Activated gamma-delta T cell treated with Interleukin-2 at 50 U/mL for 16 hours (primary cell): ENCODE data around the gene LTBP1.
"Not testable (repeated sequence)": the region's sequence is repeated elsewhere in the genome, so short reads cannot be mapped to it uniquely, and the experiment has no call there.

Experiments
- DNase-seq: peaks from one replicate; pipeline ENCODE4 v3.0.0-alpha.2; 2020

LTBP1 gene

DNA sequence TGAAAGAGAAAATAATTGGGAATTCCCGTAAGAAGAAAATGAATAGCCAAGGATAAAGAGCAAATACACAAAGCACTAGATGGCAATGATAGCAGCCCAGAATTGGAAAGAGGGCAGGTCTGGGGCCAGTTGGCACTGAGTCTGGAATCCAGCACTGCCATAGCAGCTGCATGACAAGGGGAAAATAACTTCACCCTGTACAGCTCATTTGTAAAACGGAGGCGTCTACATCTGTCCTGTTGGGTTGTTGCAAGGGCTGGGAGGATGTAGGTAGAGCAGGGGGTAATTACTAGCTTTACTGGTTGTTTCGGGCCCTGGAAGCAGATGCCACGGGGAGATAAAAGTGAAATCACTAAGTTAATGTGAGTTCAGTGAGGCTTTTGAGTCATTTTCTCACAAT, 419.7 kb downstream of the LTBP1 start:
- no peak for DNase-seq

DNA sequence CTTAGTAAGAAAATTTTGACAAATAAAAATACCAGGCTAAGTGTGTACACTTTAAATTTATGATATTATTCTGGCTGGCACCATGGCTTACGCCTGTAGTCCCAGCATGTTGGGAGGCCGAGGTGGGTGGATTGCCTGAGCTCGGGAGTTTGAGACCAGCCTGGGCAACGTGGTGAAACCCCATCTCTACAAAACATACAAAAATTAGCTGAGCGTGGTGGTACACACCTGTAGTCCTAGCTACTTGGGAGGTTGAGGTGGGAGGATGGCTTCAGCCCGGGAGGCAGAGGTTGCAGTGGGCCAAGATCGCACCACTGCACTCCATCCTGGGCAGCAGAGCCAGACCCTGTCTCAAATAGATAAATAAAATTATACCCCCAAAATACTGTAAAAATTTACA, 421.8 kb downstream of the LTBP1 start:
- DNase-seq, result not testable (repeated sequence)

DNA sequence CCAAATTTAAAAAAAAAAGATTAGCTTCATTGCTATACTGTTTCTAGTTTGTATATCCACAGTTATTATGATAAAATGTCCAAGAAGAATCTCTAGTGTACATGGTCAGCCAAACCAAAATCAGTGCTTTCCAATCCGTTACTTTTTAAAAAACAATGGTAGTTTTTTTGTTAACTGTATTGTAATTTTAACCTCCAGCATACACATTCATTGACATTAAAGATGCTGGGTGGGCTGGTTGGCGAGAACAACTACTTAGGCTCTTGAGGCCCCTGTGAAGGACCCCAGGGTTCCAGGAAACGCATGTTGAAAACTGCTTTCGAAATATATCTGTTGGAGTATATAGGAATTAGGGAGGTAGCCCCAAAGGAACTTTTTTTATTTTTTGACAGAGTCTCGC, 422.4 kb downstream of the LTBP1 start:
- DNase-seq, result no peak

GRCh38 chr2:33370636-33371265, 424.0 kb downstream of the LTBP1 start:
- DNase-seq, result no peak

- no peak for DNase-seq
Observed at GRCh38 chr2:33371304-33372090, 424.7 kb downstream of the LTBP1 start.

- peak; percentile 7 for DNase-seq
Observed at GRCh38 chr2:33372940-33373553, 426.3 kb downstream of the LTBP1 start.

DNA sequence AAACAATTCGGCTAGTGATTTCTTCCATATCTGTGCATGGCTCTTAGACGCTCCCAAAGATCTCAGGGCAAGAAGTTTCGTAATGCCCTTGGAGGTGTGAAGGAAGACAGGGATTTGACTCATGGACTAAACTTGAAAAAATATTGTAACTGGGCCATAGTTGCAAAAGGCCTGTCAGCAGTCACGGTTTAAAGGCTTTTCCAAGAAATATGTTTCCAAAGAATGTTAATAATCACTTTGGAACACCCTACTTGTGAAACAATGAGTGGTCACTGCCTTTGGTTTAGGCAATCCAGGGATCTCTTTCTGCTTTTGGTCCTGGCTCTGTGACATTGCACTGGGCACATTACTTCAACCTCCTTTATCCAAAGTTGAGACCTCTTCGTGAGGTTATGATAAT, 427.2 kb downstream of the LTBP1 start:
- DNase-seq, result no peak

- DNase-seq, result no peak
Observed at GRCh38 chr2:33375054-33375453, 428.3 kb downstream of the LTBP1 start.

DNA sequence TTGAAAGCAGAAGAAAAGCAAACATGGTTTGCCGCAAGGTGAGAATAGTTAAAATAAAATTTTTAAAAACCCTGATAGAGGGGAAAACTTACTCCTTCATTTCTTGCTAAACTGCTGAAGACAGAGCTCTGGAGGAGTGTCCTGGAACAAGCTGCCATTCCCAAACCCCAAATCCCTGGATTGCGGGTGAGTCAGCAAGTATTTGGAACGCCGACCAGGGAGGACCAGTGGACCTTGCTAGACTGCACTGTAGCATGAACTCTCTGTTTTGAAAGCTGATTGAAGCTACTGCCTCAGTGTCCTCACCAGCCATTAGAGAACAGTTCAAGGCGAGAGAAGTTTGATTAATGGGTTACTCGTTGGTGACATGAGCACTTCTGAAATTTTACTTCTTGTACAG, 430.3 kb downstream of the LTBP1 start:
- no peak for DNase-seq

DNA sequence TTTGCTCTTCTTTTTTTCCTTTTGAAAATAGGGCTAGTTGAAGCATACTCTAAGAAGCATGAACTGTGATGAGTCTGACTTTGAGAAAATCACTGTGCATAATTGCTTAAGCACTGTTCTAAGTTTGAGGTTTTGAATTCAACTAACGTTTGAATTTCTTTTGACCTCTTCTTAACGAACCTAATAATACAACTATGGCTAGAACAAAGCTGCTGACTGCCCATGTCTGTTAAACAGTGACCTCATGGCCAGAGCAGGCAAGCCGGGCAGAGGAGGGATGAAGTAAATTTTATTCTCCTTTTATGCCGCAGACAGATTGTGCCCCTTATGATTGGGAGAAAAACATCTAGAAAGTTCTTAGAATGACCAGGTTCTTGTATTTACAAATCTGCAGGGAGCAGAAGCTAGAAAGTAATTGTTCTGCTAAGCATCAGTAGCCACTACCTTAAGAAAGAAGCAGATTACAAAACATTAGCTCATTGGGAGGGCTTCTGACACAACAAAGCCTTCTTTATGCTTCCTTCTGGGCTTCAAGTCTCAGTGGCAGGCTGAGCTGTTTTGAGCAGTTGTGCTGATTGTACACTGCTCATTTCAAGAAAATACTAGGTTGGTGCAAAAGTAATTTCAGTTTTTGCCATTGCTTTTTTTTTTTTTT, 431.9 kb downstream of the LTBP1 start:
- DNase-seq, result no peak

- DNase-seq, result no peak
Observed at GRCh38 chr2:33380001-33380609, 433.4 kb downstream of the LTBP1 start.

GRCh38 chr2:33380719-33381118, 434.0 kb downstream of the LTBP1 start:
- no peak for DNase-seq

DNA sequence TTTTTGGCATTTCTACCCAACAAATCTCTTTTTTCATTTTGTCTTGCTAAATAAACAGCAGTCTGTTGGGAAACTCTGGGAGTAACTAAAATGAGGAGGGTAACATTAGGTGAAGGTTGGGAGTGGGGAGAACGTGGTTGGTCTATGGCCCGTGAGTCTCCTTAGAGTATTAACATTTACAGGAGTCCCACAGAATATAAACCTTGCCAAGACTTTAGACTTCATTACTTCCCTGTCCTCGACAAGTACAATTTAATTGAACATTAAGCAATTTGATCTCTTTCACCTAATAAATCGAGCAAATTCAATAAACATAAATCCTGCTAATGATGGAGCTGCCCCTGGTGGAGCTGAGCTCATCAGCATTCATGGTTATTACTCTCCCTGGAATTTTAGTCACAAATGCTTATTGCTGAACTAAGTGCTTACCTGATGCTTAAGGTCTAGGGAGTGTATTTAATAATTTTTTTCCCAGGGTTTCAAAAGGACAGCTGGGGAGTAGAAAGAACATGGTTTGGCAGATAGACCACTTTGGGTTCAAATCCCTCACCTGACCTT, 434.6 kb downstream of the LTBP1 start:
- no peak for DNase-seq

- DNase-seq, result no peak
Observed at GRCh38 chr2:33383855-33384598, 437.3 kb downstream of the LTBP1 start.

DNA sequence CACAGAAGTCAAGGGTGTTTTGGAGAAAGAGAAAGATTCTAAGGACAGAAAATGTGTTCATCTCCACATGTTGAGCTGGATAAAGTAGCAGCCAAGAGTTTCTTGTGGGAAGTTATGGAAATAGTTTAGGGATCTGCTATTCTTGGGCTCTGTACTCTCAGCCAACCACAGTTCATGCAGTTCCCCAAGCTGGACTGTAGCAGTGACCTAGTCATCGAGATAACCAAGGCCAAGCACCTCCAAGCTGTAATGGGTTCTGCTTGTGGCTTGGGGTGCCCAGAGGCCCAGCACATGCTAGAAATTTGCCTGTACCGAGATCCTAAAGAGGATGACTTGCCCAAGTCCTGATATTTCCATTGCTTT, 437.8 kb downstream of the LTBP1 start:
- DNase-seq, result no peak

DNA sequence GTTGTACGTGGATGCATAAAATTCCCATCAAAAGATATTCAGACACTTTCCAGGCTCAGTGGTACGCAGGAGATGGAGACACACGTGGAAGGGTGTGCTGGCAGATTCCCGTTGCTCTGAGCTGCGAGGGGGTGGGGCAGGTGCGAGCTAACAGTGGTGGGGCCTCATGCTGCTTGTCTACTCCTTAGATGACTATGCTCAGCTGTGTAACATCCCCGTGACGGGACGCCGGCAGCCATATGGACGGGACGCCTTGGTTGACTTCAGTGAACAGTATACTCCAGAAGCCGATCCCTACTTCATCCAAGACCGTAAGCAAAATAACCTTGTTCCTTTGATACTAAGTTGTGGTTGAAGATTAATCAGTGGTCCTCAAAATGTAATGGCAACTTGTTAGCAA, 442.2 kb downstream of the LTBP1 start:
- DNase-seq, result no peak

- not testable (repeated sequence) for DNase-seq
Observed at GRCh38 chr2:33389695-33390094, 442.9 kb downstream of the LTBP1 start.

- no peak for DNase-seq
Observed at GRCh38 chr2:33391529-33392255, 444.9 kb downstream of the LTBP1 start.

DNA sequence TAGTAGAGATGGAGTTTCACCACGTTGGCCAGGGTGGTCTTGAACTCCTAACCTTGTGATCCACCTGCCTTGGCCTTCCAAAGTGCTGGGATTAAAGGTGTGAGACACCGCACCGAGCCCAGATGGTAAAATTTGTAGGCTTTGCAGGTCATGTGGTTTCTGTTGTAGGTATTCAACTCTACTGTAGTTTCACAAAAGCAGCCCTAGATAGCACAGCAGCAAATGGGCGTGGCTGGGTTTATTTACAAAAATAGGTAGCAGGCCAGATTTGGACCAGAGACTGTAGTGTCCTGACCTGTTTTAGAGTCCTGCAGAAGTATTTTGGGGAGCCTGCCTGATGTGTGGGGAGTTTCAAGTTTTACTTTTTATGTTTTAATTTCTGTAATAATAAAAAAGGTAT, 445.6 kb downstream of the LTBP1 start:
- DNase-seq, result no peak

DNA sequence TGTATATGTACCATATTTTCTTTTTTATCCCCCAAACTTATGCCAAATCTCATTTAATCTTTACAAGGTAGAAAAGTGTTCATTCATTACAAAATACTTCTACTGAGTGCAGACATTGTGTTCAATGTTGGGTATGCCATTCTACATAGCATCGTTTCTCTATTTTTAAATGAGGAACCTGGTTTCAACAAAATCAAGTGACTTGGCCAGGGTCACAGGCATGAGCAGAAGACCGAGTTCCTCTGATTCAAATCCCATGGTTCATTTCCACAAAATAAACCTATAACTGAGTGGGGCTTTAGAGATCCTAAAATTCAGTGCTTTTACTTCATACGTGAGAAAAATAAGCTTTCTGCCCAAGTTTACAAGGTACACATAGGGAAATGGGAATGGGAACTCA, 448.3 kb downstream of the LTBP1 start:
- no peak for DNase-seq

GRCh38 chr2:33395655-33396249, 449.0 kb downstream of the LTBP1 start:
- DNase-seq, result peak; percentile 10
